Neural cell (in vitro differentiated cells): ENCODE measurements around the gene TSR3.

Experiments used
- EP300 ChIP-seq: fragments of 450-650 bp; conservative IDR thresholded peaks from 2 replicates; pipeline ENCODE4 v1.6.1; 2014; ENCODE audit warnings: antibody characterized with exemption, mild to moderate bottlenecking, moderate library complexity; ENCODE audit not compliant: poor library complexity, severe bottlenecking
- EZH2 ChIP-seq: fragments of 200-600, 300-800 bp; shearing (Covaris generic), sonication (generic); IDR thresholded peaks from 2 replicates; pipeline ENCODE4 v1.6.1; 2014; ENCODE audit warnings: antibody characterized with exemption, low read length, borderline replicate concordance, mild to moderate bottlenecking; ENCODE audit not compliant: insufficient read depth, poor library complexity, severe bottlenecking
- POLR2AphosphoS5 ChIP-seq: IDR thresholded peaks from 2 replicates; pipeline ENCODE4 v1.6.1; 2012
- TF ChIP-seq, protein P1 (sequence below): fragments of 450-650 bp; IDR thresholded peaks from 2 replicates; pipeline ENCODE4 v1.5.1; 2014; ENCODE audit warnings: antibody characterized with exemption, mild to moderate bottlenecking, moderate library complexity; ENCODE audit not compliant: poor library complexity, severe bottlenecking
- TF ChIP-seq, protein P2 (sequence below): IDR thresholded peaks from 2 replicates; pipeline ENCODE4 v1.6.1; 2012; ENCODE audit warnings: borderline replicate concordance

DNA sequence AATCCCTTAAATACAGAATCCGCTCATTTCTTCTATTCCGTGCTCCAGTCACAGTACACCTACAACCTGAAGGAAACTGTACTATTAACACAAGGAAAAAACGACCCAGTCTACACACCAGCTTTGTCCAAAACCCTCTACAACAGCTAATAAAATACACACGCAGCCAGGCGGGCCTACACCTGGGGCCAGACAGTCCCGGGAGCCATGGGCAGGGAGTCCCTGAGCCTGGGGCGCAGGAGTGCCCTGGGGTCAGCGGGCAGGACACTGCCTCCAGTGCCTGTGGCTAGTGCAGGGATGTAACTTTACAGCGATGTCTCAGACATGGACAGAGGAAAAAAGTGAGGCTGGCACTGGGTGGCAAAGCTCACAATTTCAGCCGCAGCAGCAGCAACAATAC, 28.5 kb upstream of the TSR3 start:
- TF ChIP-seq, protein P1, sequence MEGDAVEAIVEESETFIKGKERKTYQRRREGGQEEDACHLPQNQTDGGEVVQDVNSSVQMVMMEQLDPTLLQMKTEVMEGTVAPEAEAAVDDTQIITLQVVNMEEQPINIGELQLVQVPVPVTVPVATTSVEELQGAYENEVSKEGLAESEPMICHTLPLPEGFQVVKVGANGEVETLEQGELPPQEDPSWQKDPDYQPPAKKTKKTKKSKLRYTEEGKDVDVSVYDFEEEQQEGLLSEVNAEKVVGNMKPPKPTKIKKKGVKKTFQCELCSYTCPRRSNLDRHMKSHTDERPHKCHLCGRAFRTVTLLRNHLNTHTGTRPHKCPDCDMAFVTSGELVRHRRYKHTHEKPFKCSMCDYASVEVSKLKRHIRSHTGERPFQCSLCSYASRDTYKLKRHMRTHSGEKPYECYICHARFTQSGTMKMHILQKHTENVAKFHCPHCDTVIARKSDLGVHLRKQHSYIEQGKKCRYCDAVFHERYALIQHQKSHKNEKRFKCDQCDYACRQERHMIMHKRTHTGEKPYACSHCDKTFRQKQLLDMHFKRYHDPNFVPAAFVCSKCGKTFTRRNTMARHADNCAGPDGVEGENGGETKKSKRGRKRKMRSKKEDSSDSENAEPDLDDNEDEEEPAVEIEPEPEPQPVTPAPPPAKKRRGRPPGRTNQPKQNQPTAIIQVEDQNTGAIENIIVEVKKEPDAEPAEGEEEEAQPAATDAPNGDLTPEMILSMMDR, result no peak
- no peak for TF ChIP-seq EZH2
- TF ChIP-seq POLR2AphosphoS5, result no peak
- TF ChIP-seq, protein P2, sequence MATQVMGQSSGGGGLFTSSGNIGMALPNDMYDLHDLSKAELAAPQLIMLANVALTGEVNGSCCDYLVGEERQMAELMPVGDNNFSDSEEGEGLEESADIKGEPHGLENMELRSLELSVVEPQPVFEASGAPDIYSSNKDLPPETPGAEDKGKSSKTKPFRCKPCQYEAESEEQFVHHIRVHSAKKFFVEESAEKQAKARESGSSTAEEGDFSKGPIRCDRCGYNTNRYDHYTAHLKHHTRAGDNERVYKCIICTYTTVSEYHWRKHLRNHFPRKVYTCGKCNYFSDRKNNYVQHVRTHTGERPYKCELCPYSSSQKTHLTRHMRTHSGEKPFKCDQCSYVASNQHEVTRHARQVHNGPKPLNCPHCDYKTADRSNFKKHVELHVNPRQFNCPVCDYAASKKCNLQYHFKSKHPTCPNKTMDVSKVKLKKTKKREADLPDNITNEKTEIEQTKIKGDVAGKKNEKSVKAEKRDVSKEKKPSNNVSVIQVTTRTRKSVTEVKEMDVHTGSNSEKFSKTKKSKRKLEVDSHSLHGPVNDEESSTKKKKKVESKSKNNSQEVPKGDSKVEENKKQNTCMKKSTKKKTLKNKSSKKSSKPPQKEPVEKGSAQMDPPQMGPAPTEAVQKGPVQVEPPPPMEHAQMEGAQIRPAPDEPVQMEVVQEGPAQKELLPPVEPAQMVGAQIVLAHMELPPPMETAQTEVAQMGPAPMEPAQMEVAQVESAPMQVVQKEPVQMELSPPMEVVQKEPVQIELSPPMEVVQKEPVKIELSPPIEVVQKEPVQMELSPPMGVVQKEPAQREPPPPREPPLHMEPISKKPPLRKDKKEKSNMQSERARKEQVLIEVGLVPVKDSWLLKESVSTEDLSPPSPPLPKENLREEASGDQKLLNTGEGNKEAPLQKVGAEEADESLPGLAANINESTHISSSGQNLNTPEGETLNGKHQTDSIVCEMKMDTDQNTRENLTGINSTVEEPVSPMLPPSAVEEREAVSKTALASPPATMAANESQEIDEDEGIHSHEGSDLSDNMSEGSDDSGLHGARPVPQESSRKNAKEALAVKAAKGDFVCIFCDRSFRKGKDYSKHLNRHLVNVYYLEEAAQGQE, result no peak
- no peak for TF ChIP-seq EP300
